ENCODE measurements around the gene LETM1. TPM values are rescaled to one million over a fixed set of nuclear protein-coding genes. Genes with fewer than 3 reads are reported as not detected.

LETM1 gene
- total RNA-seq, 2 donors from 2014 or later, result 28.2 to 40.3 TPM

DNA sequence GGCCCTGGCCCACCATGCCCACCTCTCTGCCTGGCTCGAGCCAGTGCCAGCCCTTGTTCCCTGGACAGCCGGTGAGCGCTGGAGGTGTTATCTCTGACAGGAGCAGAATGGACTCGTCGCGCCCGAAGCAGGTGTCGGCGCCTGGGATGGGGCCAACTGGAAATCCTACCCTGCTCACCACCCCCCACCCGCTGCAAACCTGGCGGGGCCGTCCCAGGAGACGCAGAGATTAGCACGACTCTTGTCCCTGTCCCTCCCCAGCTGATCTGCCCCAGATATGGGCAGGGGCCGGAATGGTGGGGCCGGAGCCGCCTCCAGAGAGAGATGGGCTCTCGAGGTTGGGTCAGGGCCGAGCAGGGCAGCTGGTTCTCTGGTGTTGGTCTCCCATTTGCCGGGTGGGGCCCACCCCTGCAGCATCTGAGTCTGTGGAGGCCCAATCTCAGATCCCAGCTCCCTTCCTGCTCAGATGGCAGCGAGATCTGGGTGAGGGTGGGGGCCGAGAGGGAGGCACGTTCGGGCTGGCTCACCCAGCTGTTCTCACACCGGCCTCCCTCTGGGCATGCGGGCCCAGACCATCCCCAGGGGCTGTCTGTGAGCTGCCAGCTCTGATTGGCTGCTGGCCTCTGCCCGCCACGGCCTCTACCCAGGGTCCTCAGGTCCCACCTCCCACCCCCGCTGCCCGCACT lies 83.0 kb downstream of the LETM1 start:
- Mint-ChIP-seq H3K27me3 (ENCODE audit: low read depth) (no peaks in the 10 kb centered on the region), H3K36me3 (ENCODE audit: insufficient read depth in 2 of 2) (no peaks in the 10 kb centered on the region), H3K4me3 (no peak overlapping the region), H3K9me3 (no peaks in the 10 kb centered on the region), H3K4me1 (ENCODE audit: low read depth) (peaks cover 9% of the 10 kb centered on the region), H3K27ac (no peak overlapping the region)
- DNase-seq (no peak), ATAC-seq (replicated peaks in 1 of 2) (no peak)

DNA sequence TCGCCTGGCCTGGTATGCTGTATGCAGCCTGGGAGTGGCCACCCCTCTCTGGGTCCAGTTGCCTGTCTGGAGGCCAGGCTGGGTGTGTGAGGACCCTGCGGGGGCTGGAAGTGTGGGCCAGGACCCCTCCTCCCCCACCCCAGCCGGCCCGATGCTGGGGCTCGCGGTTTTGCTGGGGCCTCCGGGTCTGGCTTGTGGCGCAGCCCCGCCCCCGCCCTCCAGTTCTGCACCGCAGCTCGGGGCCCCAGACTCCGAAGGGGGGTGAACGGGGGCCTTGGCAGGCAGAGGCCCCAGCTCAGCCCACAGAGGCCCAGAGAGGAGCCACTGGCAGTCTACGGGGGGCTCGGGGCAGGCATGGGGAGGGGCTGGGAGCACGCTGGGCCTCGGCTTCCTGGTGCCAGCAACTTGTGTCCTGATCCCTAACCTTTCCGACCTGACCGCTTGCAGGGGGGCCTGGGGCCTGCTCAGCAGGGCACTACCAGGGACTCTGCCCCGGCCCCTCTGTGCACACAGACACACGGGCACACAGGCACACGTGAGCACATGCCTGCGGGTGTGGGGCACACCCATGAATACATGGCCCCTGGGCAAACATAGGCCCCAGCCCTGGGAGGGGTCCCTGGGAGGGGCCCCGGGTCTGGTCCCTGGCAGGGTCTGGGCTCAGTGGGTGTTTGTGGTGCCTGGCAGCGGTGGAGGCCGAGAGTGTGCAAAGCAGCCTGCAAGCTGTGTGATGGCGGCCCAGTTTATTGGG lies 84.2 kb downstream of the LETM1 start:
- Mint-ChIP-seq H3K9me3 (no peaks in the 10 kb centered on the region), H3K36me3 (ENCODE audit: insufficient read depth in 2 of 2) (no peaks in the 10 kb centered on the region), H3K27ac (no peak overlapping the region), H3K27me3 (ENCODE audit: low read depth) (no peaks in the 10 kb centered on the region), H3K4me3 (peak overlapping the region in 1 of 2 donors; percentile 24), H3K4me1 (ENCODE audit: low read depth) (peaks cover 9% of the 10 kb centered on the region)
- ATAC-seq (replicated peaks in 1 of 2) (peak; percentile 27 to 65), DNase-seq (peak in 1 of 2 donors; percentile 50)

DNA sequence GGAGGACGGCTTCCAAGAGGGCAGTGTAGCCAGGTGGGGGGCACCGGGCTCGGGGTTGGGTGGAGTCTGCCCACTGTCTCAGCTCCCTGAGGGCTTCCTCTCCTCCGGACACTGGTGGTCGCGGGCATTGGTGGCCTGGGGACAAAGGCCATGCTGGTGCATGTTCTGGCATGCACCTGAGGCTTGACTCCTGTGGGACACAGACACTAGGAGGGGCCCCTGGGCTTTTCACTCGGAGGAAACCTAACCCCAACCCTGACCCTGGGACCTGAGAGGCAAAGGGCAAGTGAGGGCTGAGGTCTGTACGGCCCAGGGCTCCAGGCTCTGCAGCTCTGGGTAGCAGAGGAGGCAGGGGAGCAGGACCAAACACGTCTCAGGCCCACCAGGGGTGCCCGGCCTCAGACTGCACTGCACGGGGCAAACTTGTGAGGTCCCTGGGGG lies 85.1 kb downstream of the LETM1 start:
- Mint-ChIP-seq H3K9me3 (no peaks in the 10 kb centered on the region), H3K36me3 (ENCODE audit: insufficient read depth in 2 of 2) (no peaks in the 10 kb centered on the region), H3K27ac (no peak overlapping the region), H3K4me1 (ENCODE audit: low read depth) (peaks cover 9% of the 10 kb centered on the region), H3K27me3 (ENCODE audit: low read depth) (no peaks in the 10 kb centered on the region), H3K4me3 (no peak overlapping the region)
- DNase-seq, result no peak
- ATAC-seq (replicated peaks in 1 of 2), result no peak

DNA sequence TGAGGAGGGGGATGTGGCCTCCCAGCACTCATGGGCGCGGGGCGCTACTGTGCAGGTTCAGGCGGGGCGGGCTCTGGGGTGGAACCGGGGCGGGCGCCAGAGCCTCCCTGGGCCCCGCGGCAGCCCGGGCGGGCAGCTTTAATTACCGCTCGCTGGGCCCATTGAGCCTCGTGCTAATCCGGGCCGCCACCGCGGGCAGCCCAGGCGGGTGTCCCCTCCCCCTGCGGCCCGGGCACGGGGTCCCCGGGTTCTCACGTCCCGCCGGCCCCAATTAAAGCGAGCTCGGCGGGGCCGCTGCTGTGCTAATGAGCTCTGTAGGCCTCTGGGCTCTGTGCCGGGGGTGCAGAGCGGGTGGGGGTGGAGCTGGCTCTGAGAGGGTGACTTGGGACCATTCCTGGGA lies 85.7 kb downstream of the LETM1 start:
- no peak for ATAC-seq (replicated peaks in 1 of 2)

DNA sequence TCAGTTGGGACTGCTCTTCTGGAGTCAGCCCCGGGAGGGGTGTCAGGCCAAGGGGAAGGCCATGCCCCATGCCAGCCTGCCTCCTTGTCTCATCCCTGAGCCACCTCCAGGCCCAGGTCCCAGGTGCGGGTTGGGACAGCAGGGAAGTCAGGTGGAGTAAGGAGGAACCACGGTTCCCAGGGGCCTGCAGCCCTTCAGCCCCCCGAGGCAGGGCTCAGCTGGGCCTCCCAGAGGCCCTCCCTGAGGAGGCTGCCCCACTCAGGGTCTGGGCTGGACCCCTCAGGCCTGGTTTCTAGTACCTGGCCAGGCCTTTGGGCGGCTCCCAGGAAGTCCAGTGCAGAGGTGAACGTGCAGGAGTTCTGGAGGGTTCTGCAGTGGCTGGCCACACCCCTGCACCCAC lies 86.3 kb downstream of the LETM1 start:
- Mint-ChIP-seq H3K36me3 (ENCODE audit: insufficient read depth in 2 of 2) (no peaks in the 10 kb centered on the region), H3K27me3 (ENCODE audit: low read depth) (no peaks in the 10 kb centered on the region), H3K4me3 (no peak overlapping the region), H3K4me1 (ENCODE audit: low read depth) (peaks cover 9% of the 10 kb centered on the region), H3K27ac (no peak overlapping the region), H3K9me3 (no peaks in the 10 kb centered on the region)
- ATAC-seq (replicated peaks in 1 of 2) (no peak), DNase-seq (no peak)

More for the DNA sequence above, 85.7 kb downstream of the LETM1 start:
- H3K27ac Mint-ChIP-seq, result no peak overlapping the region
- no peak for DNase-seq
- no peak overlapping the region for H3K4me3 Mint-ChIP-seq
- H3K36me3 Mint-ChIP-seq (ENCODE audit: insufficient read depth in 2 of 2), result no peaks in the 10 kb centered on the region
- H3K9me3 Mint-ChIP-seq, result no peaks in the 10 kb centered on the region
- peaks cover 9% of the 10 kb centered on the region for H3K4me1 Mint-ChIP-seq (ENCODE audit: low read depth)
- H3K27me3 Mint-ChIP-seq (ENCODE audit: low read depth), result no peaks in the 10 kb centered on the region

DNA sequence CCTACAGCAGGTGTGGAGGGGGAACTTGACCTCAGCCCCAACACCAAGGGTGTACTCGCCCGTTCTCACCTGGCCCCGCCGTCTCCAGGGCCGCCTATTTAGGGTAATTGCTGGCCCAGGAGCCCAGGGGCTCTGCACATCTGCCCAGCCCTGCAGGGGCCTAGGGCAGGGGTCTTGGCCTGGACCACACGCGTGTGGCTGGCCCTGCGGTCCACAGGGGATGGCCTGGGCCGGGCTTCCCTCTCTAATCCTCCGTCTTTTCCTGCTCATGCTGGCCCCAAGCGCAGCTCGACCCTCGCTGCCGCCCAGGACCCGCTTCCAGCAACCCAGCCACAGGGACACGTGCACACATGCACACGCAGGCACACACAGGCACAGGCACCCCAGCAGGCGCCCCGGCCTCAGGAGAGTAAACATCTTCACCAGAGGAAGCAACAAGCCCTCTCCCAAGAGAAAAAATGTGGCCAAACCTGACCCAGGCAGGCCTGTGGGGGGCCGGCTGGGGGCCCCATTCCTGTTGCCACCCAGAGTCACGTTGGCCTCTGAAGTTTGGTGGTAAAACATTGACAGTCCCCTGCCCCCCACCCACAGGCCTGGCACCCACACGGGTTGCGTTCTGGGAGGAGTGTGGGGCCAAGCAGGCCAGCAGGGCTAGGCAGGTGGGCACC lies 87.5 kb downstream of the LETM1 start:
- H3K4me3 Mint-ChIP-seq, result peak overlapping the region; percentile 52 to 75
- H3K9me3 Mint-ChIP-seq, result no peaks in the 10 kb centered on the region
- no peak for ATAC-seq (replicated peaks in 1 of 2)
- H3K36me3 Mint-ChIP-seq (ENCODE audit: insufficient read depth in 2 of 2), result no peaks in the 10 kb centered on the region
- DNase-seq, result no peak
- peaks cover 9% of the 10 kb centered on the region for H3K4me1 Mint-ChIP-seq (ENCODE audit: low read depth)
- H3K27me3 Mint-ChIP-seq (ENCODE audit: low read depth), result no peaks in the 10 kb centered on the region
- H3K27ac Mint-ChIP-seq, result no peak overlapping the region

DNA sequence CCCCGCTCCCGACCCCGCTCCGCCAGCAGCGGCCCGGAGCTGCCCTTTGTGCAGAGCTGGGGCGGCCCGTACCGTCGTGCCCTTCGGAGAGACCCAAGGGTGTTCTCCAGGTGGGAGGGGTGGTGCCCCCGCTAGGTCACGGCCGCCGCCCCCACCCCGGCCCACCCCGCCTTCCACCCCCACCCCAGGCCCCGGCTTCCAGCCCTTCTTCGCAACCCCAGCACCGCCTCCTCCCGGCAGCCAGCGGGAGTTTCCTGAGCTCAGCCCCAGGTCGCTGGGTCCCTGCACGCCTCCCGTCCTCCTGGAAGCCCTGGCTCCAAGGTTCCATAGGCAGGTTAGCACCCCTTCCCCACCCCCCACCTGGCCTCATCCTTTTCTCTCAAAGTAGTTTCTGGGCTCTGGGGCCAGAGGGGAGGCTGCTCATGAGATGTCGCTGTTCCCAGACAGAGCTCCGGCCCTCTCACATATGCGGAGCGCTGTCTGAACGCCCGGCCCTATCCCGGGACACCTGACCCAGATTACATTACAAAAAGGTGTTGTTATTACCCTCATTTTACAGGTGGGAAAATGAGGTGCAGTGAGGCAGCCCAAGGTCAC lies 88.1 kb downstream of the LETM1 start:
- Mint-ChIP-seq H3K27me3 (ENCODE audit: low read depth) (no peaks in the 10 kb centered on the region), H3K4me1 (ENCODE audit: low read depth) (peaks cover 9% of the 10 kb centered on the region), H3K36me3 (ENCODE audit: insufficient read depth in 2 of 2) (no peaks in the 10 kb centered on the region), H3K9me3 (no peaks in the 10 kb centered on the region), H3K4me3 (peak overlapping the region; percentile 52 to 75), H3K27ac (no peak overlapping the region)
- ATAC-seq (replicated peaks in 1 of 2) (peak; percentile 50 to 56), DNase-seq (peak in 1 of 2 donors; percentile 62)

DNA sequence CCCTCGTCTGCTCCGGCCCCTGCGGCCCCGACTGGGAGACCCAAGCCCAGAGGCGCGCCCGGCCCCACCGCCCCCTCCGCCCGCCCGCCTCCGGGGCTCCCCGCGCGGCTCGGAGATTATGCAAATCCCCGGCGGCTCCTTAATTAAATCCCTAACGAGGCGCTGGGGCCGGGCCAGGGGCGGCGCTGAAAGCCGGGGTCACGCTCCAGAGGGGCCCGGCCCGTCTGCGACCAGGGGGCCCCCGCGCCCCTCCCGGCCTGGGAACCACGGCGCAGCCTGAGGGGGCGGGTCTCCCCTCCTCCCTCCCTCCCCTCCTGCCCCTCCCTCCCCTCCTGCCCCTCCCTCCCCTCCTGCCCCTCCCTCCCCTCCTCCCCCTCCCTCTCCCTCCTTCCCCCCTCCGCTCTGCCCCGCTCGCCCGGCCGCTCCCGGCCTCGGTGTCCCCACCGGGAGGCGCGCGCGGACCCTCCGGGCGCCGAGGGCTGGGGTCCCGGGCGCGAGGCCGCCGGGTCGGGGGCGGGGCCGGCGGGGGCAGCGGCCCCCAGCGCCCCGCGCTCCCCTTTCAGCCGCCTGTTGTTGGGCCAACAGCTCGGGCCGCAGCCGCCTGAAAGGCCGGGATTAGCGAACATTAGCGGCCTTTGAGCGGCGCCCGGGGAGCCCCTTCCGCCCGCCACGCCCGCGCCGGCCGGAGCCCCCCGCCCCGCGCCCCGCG lies 88.7 kb downstream of the LETM1 start:
- H3K9me3 Mint-ChIP-seq, result no peaks in the 10 kb centered on the region
- H3K4me3 Mint-ChIP-seq, result no peak overlapping the region
- DNase-seq (no peak), ATAC-seq (replicated peaks in 1 of 2) (peak; percentile 11 to 20)
- peaks cover 13% of the 10 kb centered on the region for H3K4me1 Mint-ChIP-seq (ENCODE audit: low read depth)
- no peaks in the 10 kb centered on the region for H3K36me3 Mint-ChIP-seq (ENCODE audit: insufficient read depth in 2 of 2)
- H3K27me3 Mint-ChIP-seq (ENCODE audit: low read depth), result peaks cover 5% of the 10 kb centered on the region
- no peak overlapping the region for H3K27ac Mint-ChIP-seq

DNA sequence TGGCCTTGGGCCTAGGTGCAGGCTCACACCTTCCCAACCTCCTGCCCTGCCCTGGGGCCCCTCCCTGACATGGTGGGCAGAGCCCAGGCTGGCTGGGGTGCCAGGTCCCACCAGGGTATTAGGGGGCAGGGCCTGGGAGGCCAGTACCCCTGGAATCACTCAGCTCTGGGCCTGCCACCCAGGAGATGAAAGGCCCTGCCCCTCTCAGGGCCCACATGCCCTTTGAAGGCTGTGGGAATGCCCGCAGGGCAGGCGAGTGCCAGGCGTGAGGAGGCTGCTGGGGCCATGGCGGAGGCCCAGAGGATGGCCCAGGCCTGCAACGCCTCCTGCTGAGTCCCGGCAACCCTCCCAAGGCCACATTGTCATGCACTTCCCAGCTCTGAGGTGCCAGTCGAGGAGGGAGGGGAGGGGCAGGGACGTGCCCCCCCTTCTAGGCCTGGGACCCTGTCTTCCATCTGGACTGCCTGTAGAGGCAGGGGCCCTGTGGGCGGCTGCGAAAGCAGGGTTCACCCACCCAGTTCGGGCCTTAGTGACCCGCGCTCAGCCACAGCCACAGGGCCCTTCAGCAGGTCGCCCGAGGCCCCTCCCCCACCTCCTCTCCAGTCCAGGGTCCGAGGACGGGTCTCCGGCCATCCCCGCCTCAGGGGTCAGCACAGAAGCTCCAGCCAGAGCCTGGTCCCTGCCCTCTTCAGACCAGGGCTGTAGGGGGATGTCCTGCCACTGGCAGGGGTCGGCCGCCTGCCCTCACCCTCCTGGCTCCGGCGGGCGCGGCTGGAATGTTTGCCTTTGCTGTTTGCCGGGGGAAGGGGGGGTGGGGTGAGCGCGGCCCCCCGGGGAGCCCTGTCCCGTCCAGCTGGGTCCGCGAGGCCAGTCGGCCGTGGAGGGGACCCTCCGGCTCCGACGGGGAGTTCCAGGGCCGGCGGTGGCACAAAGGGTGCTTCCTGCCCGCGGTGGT lies 89.6 kb downstream of the LETM1 start:
- no peak overlapping the region for H3K4me3 Mint-ChIP-seq
- H3K27ac Mint-ChIP-seq, result no peak overlapping the region
- no peak for DNase-seq
- H3K36me3 Mint-ChIP-seq (ENCODE audit: insufficient read depth in 2 of 2), result no peaks in the 10 kb centered on the region
- peaks cover 6% of the 10 kb centered on the region for H3K27me3 Mint-ChIP-seq (ENCODE audit: low read depth)
- H3K4me1 Mint-ChIP-seq (ENCODE audit: low read depth), result peaks cover 9% of the 10 kb centered on the region
- no peak for ATAC-seq (replicated peaks in 1 of 2)
- H3K9me3 Mint-ChIP-seq, result no peaks in the 10 kb centered on the region

DNA sequence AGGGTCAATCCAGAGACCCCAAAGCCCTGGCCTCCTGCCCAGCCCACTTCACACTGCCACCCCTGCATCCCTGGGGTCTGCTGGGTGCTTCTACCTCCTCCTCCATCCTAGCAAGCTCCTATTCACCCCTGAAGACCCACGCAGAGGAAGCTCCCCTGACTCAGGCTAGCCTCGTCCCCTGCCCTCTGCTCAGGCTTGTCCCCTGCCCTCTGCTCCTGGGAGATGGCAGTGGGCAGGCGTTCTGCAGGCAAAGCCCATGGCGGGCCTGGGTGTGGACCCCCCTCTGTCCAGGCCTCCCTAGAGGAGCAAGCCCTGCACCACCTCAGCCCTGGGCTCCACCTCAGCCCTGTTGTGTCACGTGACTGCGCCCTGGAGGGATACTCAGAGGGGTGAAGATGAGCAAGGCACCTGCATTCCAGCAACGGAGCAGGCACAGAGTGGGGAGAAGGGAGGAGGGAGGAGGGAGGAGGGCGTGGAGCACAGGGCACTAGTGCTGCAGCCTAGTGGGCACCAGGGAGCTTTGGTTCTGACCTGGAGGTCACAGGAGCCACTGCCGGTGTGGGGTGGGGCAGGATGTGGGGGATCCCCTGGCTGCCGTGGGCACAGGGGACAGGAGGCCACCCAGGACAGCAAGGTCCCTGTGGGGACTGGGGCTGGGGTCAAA lies 90.4 kb downstream of the LETM1 start:
- ATAC-seq (replicated peaks in 1 of 2), result no peak
- Mint-ChIP-seq H3K9me3 (no peaks in the 10 kb centered on the region), H3K27ac (no peak overlapping the region), H3K27me3 (ENCODE audit: low read depth) (peaks cover 6% of the 10 kb centered on the region), H3K4me3 (no peak overlapping the region), H3K4me1 (ENCODE audit: low read depth) (peaks cover 9% of the 10 kb centered on the region), H3K36me3 (ENCODE audit: insufficient read depth in 2 of 2) (no peaks in the 10 kb centered on the region)
- no peak for DNase-seq

DNA sequence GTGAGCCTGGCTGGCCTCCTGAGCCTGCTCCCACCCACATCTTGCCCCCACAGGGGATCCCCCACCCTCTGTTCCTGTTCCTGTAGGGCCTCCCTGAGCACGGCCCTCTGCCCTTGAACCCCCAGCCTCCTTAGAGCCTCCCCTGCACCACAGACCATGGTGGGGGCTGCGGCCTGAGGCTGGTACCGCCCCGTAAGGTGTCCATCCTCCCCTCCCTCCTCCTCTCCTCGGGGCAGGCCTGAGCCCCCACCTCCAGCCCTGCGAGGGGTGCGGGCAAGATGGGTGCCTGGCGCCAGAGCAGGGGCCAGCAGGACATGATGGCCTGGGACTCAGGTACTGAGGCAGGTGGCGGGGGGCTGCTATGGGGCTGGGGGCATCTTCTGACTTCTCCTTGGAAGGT lies 91.3 kb downstream of the LETM1 start:
- no peak overlapping the region for H3K4me3 Mint-ChIP-seq
- ATAC-seq (replicated peaks in 1 of 2) (no peak), DNase-seq (no peak)
- peaks cover 6% of the 10 kb centered on the region for H3K27me3 Mint-ChIP-seq (ENCODE audit: low read depth)
- H3K36me3 Mint-ChIP-seq (ENCODE audit: insufficient read depth in 2 of 2), result no peaks in the 10 kb centered on the region
- peaks cover 9% of the 10 kb centered on the region for H3K4me1 Mint-ChIP-seq (ENCODE audit: low read depth)
- no peaks in the 10 kb centered on the region for H3K9me3 Mint-ChIP-seq
- no peak overlapping the region for H3K27ac Mint-ChIP-seq

Measured in activated T-cell treated with anti-CD3 and anti-CD28 coated beads, Interleukin-2, amount 50 U/mL, for 72 hours (primary cell).